Nephron progenitor cell (in vitro differentiated cells): Measurements from ENCODE around the gene FERMT1.
"Not testable (repeated sequence)": the region's sequence is repeated elsewhere in the genome, so short reads cannot be mapped to it uniquely, and the experiment has no call there.

Source experiments
- DNase-seq: peaks from one replicate; pipeline ENCODE4 v3.0.0; 2021
- H3K27ac Mint-ChIP-seq: 2 replicates; pipeline ENCODE4 v1.8.0; 2021; ENCODE audit warnings: mild to moderate bottlenecking, moderate library complexity, mixed read lengths
- H3K27me3 Mint-ChIP-seq: 2 replicates; pipeline ENCODE4 v1.8.0; 2021; ENCODE audit warnings: mild to moderate bottlenecking, low read depth, mixed read lengths; ENCODE audit not compliant: poor library complexity
- H3K36me3 Mint-ChIP-seq: 2 replicates; pipeline ENCODE4 v1.8.0; 2021; ENCODE audit warnings: low read depth, mixed read lengths
- H3K4me1 Mint-ChIP-seq: 2 replicates; pipeline ENCODE4 v1.8.0; 2021; ENCODE audit warnings: mixed read lengths
- H3K4me3 Mint-ChIP-seq: 2 replicates; pipeline ENCODE4 v1.8.0; 2021; ENCODE audit warnings: mild to moderate bottlenecking, moderate library complexity, mixed read lengths
- H3K9me3 Mint-ChIP-seq: 2 replicates; pipeline ENCODE4 v1.8.0; 2021; ENCODE audit warnings: mild to moderate bottlenecking, moderate library complexity, mixed read lengths
- CTCF ChIP-seq: fragments of 200-600 bp; sonication (generic); IDR thresholded peaks from 2 replicates; pipeline ENCODE4 v1.5.0; 2021; ENCODE audit warnings: antibody characterized with exemption

FERMT1 gene

GRCh38 chr20:6055981-6056569 is 66.8 kb downstream of the FERMT1 start:
- no peak for TF ChIP-seq CTCF
- Mint-ChIP-seq H3K27ac (peak overlapping the region; percentile 58), H3K4me1 (peaks cover 71% of the 10 kb centered on the region), H3K9me3 (no peaks in the 10 kb centered on the region), H3K27me3 (peaks cover 22% of the 10 kb centered on the region), H3K36me3 (peaks cover 2% of the 10 kb centered on the region), H3K4me3 (no peak overlapping the region)
- no peak for DNase-seq

GRCh38 chr20:6055161-6055783 is 67.6 kb downstream of the FERMT1 start:
- peak; percentile 34 for DNase-seq
- H3K9me3 Mint-ChIP-seq: peaks cover 5% of the 10 kb centered on the region

GRCh38 chr20:6054689-6055051 is 68.2 kb downstream of the FERMT1 start:
- H3K4me3 Mint-ChIP-seq: peak overlapping the region; percentile 9
- not testable (repeated sequence) for DNase-seq, H3K9me3 Mint-ChIP-seq
- H3K27ac Mint-ChIP-seq: peak overlapping the region; percentile 58
- H3K27me3 Mint-ChIP-seq: peaks cover 36% of the 10 kb centered on the region
- peaks cover 16% of the 10 kb centered on the region for H3K36me3 Mint-ChIP-seq
- H3K4me1 Mint-ChIP-seq: peaks cover 80% of the 10 kb centered on the region

More at GRCh38 chr20:6055161-6055783, 67.6 kb downstream of the FERMT1 start:
- H3K4me1 Mint-ChIP-seq: peaks cover 79% of the 10 kb centered on the region
- no peak for TF ChIP-seq CTCF
- H3K27ac Mint-ChIP-seq: peak overlapping the region; percentile 58
- peaks cover 10% of the 10 kb centered on the region for H3K36me3 Mint-ChIP-seq
- peaks cover 30% of the 10 kb centered on the region for H3K27me3 Mint-ChIP-seq
- peak overlapping the region; percentile 9 for H3K4me3 Mint-ChIP-seq

DNA sequence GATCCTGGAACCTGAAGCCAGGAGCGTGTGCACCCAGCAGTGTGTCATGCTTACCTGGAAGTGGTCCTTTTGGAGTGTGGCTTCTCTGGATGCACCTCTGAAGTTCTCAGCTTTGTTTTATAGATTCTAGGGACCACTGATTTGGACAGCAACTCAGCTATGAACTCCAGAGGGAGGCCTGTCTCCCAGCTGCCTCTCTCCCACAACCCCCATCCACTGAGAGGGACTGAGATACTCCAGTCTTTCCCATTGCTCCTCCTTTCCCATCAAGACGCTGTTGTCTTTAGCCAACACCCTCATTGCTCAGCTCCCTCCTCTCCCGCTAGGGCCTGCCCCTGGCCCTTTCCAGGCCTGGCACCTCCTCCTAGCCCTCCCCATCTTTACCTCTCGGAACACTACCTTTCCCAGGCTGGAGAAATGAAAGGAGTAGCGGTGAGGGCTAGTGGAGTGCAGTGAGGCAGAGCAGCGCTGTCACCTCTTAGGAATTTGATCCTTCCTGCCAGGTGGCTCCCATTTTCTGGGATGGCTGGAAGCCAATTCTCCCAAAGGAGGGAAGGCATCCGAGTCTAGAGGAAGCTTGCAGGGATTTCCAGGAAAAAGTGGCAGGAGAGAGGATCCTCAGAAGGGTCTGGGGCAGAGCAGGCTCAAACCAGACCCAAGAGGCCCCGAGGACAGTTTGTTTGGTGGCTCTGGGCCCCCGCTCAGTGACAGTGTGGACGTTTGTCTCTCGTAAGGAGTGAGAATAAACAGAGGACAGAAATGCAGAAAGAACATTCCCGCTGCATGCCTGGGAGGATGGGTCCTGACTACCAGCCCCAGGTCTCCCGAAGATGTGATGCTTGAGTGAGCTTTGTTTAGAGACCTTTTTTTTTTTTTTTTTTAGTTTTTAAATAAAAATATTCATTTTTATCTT is 68.8 kb downstream of the FERMT1 start, which contains the start of gene LRRN4:
Gene LRRN4, minus strand, starts transcription at position 285 of the 913 bp plus-strand sequence. CDS start 1,261 bp downstream, outside the sequence.
- Mint-ChIP-seq H3K9me3 (peaks cover 5% of the 10 kb centered on the region), H3K4me3 (peak within 1 kb of the TSS; percentile 87), H3K4me1 (peaks cover 76% of the 10 kb centered on the region), H3K27me3 (peaks cover 41% of the 10 kb centered on the region), H3K27ac (peak within 1 kb of the TSS; percentile 98), H3K36me3 (peaks cover 23% of the 10 kb centered on the region)
- DNase-seq: peak; percentile 54
- no peak for TF ChIP-seq CTCF

DNA sequence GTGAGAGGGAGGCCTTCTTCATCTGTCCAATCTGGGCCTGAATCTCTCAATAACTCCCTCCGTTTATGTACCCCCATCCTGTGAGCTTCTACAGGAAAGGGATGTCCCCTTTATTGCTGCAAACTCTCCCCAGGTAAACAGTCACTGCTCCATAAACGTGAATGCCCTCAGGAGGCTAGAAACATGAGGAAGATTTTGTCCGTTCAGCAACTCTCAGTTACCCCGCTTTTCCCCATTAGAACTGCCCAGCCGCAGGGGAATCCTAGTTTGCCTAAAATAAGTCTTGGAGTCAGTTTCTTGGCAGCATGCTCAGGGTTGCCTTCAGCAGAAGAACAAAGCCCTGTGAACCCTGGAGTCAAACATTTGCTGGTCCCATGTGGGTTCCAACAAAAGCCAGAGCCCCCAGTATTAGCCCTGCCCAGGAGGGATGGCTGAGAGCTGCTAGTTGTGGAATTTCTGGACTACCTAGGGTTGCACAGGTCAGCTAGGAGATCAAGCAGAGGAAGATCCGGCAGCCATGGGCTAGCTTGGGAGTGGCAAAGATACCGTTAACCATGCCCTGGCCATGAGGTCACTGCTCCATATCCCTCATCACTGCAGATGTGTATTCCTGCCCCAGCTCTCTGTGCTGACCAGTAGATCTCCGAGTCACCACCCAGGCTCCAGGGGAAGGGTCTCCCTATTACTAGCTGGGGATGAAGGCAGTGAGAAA is 69.6 kb downstream of the FERMT1 start:
- TF ChIP-seq CTCF: no peak
- peaks cover 44% of the 10 kb centered on the region for H3K27me3 Mint-ChIP-seq

More for the DNA sequence above, 69.6 kb downstream of the FERMT1 start:
- H3K36me3 Mint-ChIP-seq: peaks cover 31% of the 10 kb centered on the region
- peaks cover 67% of the 10 kb centered on the region for H3K4me1 Mint-ChIP-seq
- H3K4me3 Mint-ChIP-seq: peak overlapping the region; percentile 87
- peaks cover 5% of the 10 kb centered on the region for H3K9me3 Mint-ChIP-seq
- H3K27ac Mint-ChIP-seq: peak overlapping the region; percentile 98
- no peak for DNase-seq
